ENCODE results near the gene PDZRN3.

- no peak for TF ChIP-seq CTCF (IDR thresholded peaks at IDR 0.05)
- no peak for TF ChIP-seq POLR2AphosphoS5 (IDR thresholded peaks at IDR 0.05)
- no peak for TF ChIP-seq POLR2A (IDR thresholded peaks at IDR 0.05)
- TF ChIP-seq EP300 (IDR thresholded peaks at IDR 0.05), result no peak
Observed at GRCh38 chr3:73442152-73442551, 182.6 kb downstream of the PDZRN3 start.
